Smooth muscle cell (in vitro differentiated cells): ENCODE data around the gene PYCARD. TPM values are rescaled to one million over a fixed set of nuclear protein-coding genes. Genes with fewer than 3 reads are reported as not detected.

Source experiments
- DNase-seq: peaks from one replicate; lab custom pipeline; 2025; ENCODE audit not compliant: unreplicated experiment; lab: John Stamatoyannopoulos, UW
- H2AFZ ChIP-seq: fragments of 200-600 bp; sonication (generic); 2 replicates; pipeline ENCODE4 v1.6.0; 2016; ENCODE audit warnings: antibody characterized with exemption, low read depth, mild to moderate bottlenecking
- H3F3A ChIP-seq: fragments of 200-600 bp; sonication (generic); 2 replicates; pipeline ENCODE4 v1.6.0; 2017; ENCODE audit warnings: antibody characterized with exemption, low read depth
- H3K27ac ChIP-seq: fragments of 200-600 bp; sonication (generic); 2 replicates; pipeline ENCODE4 v1.5.1; 2016; ENCODE audit warnings: low read depth, mild to moderate bottlenecking
- H3K27me3 ChIP-seq: fragments of 200-600 bp; sonication (generic); 2 replicates; pipeline ENCODE4 v1.6.1; 2016; ENCODE audit warnings: low read depth, mild to moderate bottlenecking
- H3K36me3 ChIP-seq: fragments of 200-600 bp; sonication (generic); 2 replicates; pipeline ENCODE4 v1.5.1; 2016; ENCODE audit warnings: low read depth
- H3K4me1 ChIP-seq: fragments of 200-600 bp; sonication (generic); 2 replicates; pipeline ENCODE4 v1.5.1; 2016; ENCODE audit warnings: low read depth
- H3K4me2 ChIP-seq: fragments of 200-600 bp; sonication (generic); 2 replicates; pipeline ENCODE4 v1.6.0; 2016; ENCODE audit warnings: mild to moderate bottlenecking
- H3K4me3 ChIP-seq: fragments of 200-600 bp; sonication (generic); 2 replicates; pipeline ENCODE4 v1.5.1; 2016; ENCODE audit warnings: mild to moderate bottlenecking
- H3K79me2 ChIP-seq: fragments of 200-600 bp; sonication (generic); 2 replicates; pipeline ENCODE4 v1.6.0; 2016; ENCODE audit warnings: low read depth, mild to moderate bottlenecking
- H3K9ac ChIP-seq: fragments of 200-600 bp; sonication (generic); 2 replicates; pipeline ENCODE4 v1.6.0; 2016; ENCODE audit warnings: low read depth
- H3K9me3 ChIP-seq: fragments of 200-600 bp; sonication (generic); replicated peaks from 2 replicates; pipeline ENCODE4 v1.5.1; 2016; ENCODE audit warnings: low read depth
- H4K20me1 ChIP-seq: fragments of 200-600 bp; sonication (generic); 2 replicates; pipeline ENCODE4 v1.6.0; 2016; ENCODE audit warnings: low read depth
- WGBS: methylation state at CpG from one replicate; pipeline ENCODE4 v1.1.7; 2016; ENCODE audit warnings: low lambda C conversion rate; 5-methylcytosine and 5-hydroxymethylcytosine counted together
- polyA plus RNA-seq: library from polyadenylated mRNA; unstranded; fragments of >200 nt; fragmentation: Nextera tagmentation; extraction: Ambion mirVana; gene quantifications from 2 replicates; pipeline ENCODE4 v1.2.1, GENCODE V29; 2016
- total RNA-seq: library from RNA; depleted of rRNA; stranded (reverse); fragments of >200 nt; gene quantifications from 2 replicates; pipeline ENCODE4 v1.2.3, GENCODE V29; 2014
- TF ChIP-seq, protein P1 (sequence below): fragments of 200-600 bp; sonication (generic); IDR thresholded peaks from 2 replicates; pipeline ENCODE4 v1.5.1; 2017; ENCODE audit warnings: borderline replicate concordance, mild to moderate bottlenecking, antibody characterized with exemption; ENCODE audit not compliant: insufficient read depth, poor library complexity, severe bottlenecking

PYCARD gene
- total and polyA plus RNA-seq, 2 experiments from 2014 or later, result 10.1 to 30.8 TPM

DNA sequence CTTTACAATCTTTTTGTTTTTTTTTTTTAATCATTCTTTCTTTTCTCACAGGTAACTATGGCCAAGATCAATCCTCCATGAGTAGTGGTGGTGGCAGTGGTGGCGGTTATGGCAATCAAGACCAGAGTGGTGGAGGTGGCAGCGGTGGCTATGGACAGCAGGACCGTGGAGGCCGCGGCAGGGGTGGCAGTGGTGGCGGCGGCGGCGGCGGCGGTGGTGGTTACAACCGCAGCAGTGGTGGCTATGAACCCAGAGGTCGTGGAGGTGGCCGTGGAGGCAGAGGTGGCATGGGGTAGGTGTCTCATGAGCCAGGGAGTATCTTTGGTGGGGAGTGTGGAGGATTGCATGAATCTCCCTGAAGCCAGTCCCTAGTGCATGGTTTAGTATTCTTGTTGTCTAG is 17.7 kb downstream of the PYCARD start:
- Histone ChIP-seq H3K27me3 (no peaks in the 10 kb centered on the region), H3K9ac (no peak overlapping the region), H3K4me1 (peaks cover 23% of the 10 kb centered on the region), H3K4me2 (no peak overlapping the region), H2AFZ (no peak overlapping the region), H3K79me2 (peaks cover 98% of the 10 kb centered on the region), H3K36me3 (peaks cover 56% of the 10 kb centered on the region), H4K20me1 (peaks cover 98% of the 10 kb centered on the region), H3K4me3 (no peak overlapping the region), H3K27ac (no peak overlapping the region), H3F3A (peaks cover 56% of the 10 kb centered on the region), H3K9me3 (no peaks in the 10 kb centered on the region)
- 97% methylated on average over 14 of the region's 14 CpGs for WGBS
- TF ChIP-seq, protein P1, sequence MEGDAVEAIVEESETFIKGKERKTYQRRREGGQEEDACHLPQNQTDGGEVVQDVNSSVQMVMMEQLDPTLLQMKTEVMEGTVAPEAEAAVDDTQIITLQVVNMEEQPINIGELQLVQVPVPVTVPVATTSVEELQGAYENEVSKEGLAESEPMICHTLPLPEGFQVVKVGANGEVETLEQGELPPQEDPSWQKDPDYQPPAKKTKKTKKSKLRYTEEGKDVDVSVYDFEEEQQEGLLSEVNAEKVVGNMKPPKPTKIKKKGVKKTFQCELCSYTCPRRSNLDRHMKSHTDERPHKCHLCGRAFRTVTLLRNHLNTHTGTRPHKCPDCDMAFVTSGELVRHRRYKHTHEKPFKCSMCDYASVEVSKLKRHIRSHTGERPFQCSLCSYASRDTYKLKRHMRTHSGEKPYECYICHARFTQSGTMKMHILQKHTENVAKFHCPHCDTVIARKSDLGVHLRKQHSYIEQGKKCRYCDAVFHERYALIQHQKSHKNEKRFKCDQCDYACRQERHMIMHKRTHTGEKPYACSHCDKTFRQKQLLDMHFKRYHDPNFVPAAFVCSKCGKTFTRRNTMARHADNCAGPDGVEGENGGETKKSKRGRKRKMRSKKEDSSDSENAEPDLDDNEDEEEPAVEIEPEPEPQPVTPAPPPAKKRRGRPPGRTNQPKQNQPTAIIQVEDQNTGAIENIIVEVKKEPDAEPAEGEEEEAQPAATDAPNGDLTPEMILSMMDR, result no peak
- no peak for DNase-seq

DNA sequence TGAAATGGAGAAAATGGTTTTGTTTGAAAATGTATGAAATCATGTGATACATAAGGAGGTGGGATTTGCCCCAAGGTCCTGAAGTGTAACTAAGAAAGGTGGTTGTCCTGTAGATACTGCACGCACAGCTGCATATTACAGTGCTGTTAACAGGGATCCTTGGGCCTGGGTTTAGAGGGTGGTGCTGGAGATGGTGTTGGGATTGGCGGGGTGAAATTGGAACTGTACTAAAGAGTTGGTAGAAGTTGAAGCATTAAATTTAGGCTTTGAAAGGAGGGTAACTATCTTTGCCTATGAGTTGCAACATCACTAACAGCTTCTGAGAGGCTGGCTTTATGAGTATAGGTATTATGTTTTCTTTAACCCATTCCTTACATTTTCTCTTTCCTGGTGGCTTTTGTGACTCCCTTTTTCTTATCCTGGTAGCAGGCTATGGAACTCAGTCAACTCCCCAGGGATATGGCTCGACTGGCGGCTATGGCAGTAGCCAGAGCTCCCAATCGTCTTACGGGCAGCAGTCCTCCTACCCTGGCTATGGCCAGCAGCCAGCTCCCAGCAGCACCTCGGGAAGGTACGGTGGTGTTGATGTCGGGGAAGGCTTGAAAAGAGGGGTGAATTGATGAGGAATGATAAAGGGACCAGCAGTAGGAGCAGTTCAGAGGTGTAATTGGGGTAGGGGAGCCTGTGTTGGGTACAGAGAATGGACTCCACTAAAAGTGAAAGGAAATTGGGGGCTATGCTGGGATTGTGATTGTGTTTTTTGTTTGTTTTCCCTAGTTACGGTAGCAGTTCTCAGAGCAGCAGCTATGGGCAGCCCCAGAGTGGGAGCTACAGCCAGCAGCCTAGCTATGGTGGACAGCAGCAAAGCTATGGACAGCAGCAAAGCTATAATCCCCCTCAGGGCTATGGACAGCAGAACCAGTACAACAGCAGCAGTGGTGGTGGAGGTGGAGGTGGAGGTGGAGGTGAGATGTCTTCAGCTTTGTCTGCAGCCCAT is 18.8 kb downstream of the PYCARD start:
- H3K36me3 ChIP-seq, result peaks cover 44% of the 10 kb centered on the region
- H3K4me1 ChIP-seq, result peaks cover 28% of the 10 kb centered on the region
- no peak overlapping the region for H2AFZ ChIP-seq
- TF ChIP-seq, protein P1, result no peak
- H3K9ac ChIP-seq, result no peak overlapping the region
- peak overlapping the region; percentile 100 for H3K4me2 ChIP-seq
- H3K79me2 ChIP-seq, result peaks cover 90% of the 10 kb centered on the region
- H3K27me3 ChIP-seq, result no peaks in the 10 kb centered on the region
- no peak overlapping the region for H3K4me3 ChIP-seq
- peak overlapping the region; percentile 21 for H3K27ac ChIP-seq
- WGBS, result 96% methylated on average over 10 of the region's 10 CpGs
- no peak for DNase-seq
- H3F3A ChIP-seq, result peaks cover 44% of the 10 kb centered on the region
- peaks cover 87% of the 10 kb centered on the region for H4K20me1 ChIP-seq
- H3K9me3 ChIP-seq, result no peaks in the 10 kb centered on the region

DNA sequence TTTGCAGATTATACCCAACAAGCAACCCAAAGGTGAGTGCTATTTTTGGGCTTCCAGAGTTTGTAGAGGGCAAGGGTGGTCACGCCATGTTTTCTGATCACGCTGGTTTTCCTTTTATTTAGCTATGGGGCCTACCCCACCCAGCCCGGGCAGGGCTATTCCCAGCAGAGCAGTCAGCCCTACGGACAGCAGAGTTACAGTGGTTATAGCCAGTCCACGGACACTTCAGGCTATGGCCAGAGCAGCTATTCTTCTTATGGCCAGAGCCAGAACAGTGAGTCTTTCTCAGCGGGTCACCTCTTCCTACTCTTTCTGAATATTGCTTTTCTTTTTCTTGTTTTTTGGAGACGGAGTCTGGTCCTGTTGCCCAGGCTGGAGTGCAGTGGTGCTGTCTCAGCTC is 20.2 kb downstream of the PYCARD start:
- H3K36me3 ChIP-seq, result peaks cover 31% of the 10 kb centered on the region
- H3K4me2 ChIP-seq, result peak overlapping the region; percentile 100
- WGBS, result 50% methylated on average over 7 of the region's 7 CpGs
- H2AFZ ChIP-seq, result no peak overlapping the region
- peaks cover 78% of the 10 kb centered on the region for H3K79me2 ChIP-seq
- H3K4me1 ChIP-seq, result peaks cover 31% of the 10 kb centered on the region
- peaks cover 32% of the 10 kb centered on the region for H3F3A ChIP-seq
- H4K20me1 ChIP-seq, result peaks cover 73% of the 10 kb centered on the region
- no peak for DNase-seq
- peak overlapping the region; percentile 97 for H3K4me3 ChIP-seq
- no peaks in the 10 kb centered on the region for H3K27me3 ChIP-seq
- peak overlapping the region; percentile 12 for H3K27ac ChIP-seq
- H3K9ac ChIP-seq, result peak overlapping the region; percentile 96
- TF ChIP-seq, protein P1, result no peak
- H3K9me3 ChIP-seq, result no peaks in the 10 kb centered on the region
